Muscle of leg (tissue), 11 donors: ENCODE data around the gene NIPAL3. TPM values are rescaled to one million over a fixed set of nuclear protein-coding genes. Genes with fewer than 3 reads are reported as not detected.

ENCODE experiments used
- DNase-seq: peaks from one replicate; pipeline ENCODE4 v3.0.0; 2013
- H3K27ac ChIP-seq: one replicate; pipeline ENCODE4 v1.5.1; 2013; ENCODE audit warnings: mild to moderate bottlenecking, low read length, control low read depth
- H3K27me3 ChIP-seq: one replicate; pipeline ENCODE4 v1.6.1; 2013; ENCODE audit warnings: low read length; ENCODE audit not compliant: control insufficient read depth, insufficient read depth
- H3K36me3 ChIP-seq: one replicate; pipeline ENCODE4 v1.6.1; 2013; ENCODE audit warnings: low read length; ENCODE audit not compliant: control insufficient read depth, insufficient read depth
- H3K4me1 ChIP-seq: one replicate; pipeline ENCODE4 v1.6.1; 2013; ENCODE audit warnings: low read length; ENCODE audit not compliant: control insufficient read depth, insufficient read depth
- H3K4me3 ChIP-seq: one replicate; pipeline ENCODE4 v1.5.1; 2013; ENCODE audit warnings: low read length, control low read depth
- H3K9me3 ChIP-seq: replicated peaks from 2 replicates; pipeline ENCODE4 v1.6.1; 2013; ENCODE audit warnings: low read depth, low read length; ENCODE audit not compliant: control insufficient read depth
- WGBS: methylation state at CpG from one replicate; pipeline ENCODE4 v1.1.5; 2013; ENCODE audit warnings: missing lambda C conversion rate; ENCODE audit not compliant: insufficient coverage; 5-methylcytosine and 5-hydroxymethylcytosine counted together
- polyA plus RNA-seq, 8 donors: library from polyadenylated mRNA; unstranded; fragments of 120-200 nt; gene quantifications; one replicate each; pipeline versions ENCODE4 v1.2.1 to v1.2.3, GENCODE V29; 2013; ENCODE audit warnings: inconsistent platforms in 1 of 8, low replicate concordance in 1 of 8; ENCODE audit not compliant: insufficient read length in 8 of 8, insufficient read depth in 1 of 8
- total RNA-seq: library from RNA; stranded (reverse); fragments of 120-200 nt; gene quantifications from one replicate; pipeline ENCODE4 v1.2.4, GENCODE V29; 2013

The NIPAL3 gene
- total and polyA plus RNA-seq, 9 donors: 3.2 to 5.9 (median 4.9) TPM

DNA sequence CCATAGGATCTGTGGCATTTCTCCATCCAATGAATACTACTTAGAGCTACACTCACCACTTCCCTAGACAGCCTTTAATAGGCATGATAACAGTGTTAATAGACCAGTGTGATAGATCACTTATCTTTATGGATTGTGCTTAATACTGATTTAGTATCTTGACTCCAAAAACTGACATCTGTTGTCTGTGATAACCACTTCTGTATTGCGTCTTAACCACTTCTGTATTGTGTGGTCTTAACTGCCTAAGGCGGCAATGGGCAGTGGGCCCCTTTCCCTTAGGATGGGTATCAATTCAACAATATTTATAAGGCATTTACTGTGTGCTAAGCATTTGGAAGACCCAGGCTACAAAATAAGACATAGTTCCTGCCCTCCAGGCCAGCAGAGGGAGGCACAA is 55.0 kb downstream of the NIPAL3 start:
- Histone ChIP-seq H3K4me3 (no peak overlapping the region), H3K36me3 (no peaks in the 10 kb centered on the region), H3K27ac (no peak overlapping the region), H3K9me3 (no peaks in the 10 kb centered on the region), H3K4me1 (no peaks in the 10 kb centered on the region), H3K27me3 (no peaks in the 10 kb centered on the region)
- no peak for DNase-seq
- no CpG with 5 or more reads among the region's 2 CpGs for WGBS

GRCh38 chr1:24472527-24473251 is 57.1 kb downstream of the NIPAL3 start:
- Histone ChIP-seq H3K27me3 (no peaks in the 10 kb centered on the region), H3K9me3 (no peaks in the 10 kb centered on the region), H3K36me3 (no peaks in the 10 kb centered on the region), H3K27ac (no peak overlapping the region), H3K4me1 (no peaks in the 10 kb centered on the region), H3K4me3 (no peak overlapping the region)
- 66% methylated on average over 7 of the region's 11 CpGs for WGBS
- no peak for DNase-seq

- Histone ChIP-seq H3K4me1 (no peaks in the 10 kb centered on the region), H3K9me3 (no peaks in the 10 kb centered on the region), H3K27me3 (no peaks in the 10 kb centered on the region), H3K4me3 (no peak overlapping the region), H3K27ac (no peak overlapping the region), H3K36me3 (no peaks in the 10 kb centered on the region)
- DNase-seq: no peak
These were observed 58.6 kb downstream of the NIPAL3 start for GRCh38 chr1:24474193-24474592.

DNA sequence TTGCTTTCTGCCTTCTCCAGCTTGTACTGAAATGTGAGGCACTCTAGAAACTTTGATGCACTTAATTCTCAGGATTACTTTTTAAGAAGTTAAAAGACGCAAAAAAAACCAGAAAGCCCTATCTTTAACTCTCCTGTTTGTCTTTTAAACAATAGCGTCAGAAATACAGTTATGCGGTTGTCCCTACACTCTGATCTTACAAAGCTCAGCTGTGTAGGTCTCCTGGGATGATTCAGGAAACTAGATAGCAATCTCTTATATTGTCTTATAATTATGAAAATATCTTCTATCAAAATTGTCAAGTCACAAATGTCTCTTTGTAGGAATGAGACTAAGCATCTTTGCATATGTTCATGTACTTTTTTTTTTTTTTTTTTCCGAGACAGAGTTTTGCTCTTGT is 60.1 kb downstream of the NIPAL3 start:
- Histone ChIP-seq H3K4me3 (no peak overlapping the region), H3K4me1 (no peaks in the 10 kb centered on the region), H3K27me3 (no peaks in the 10 kb centered on the region), H3K36me3 (no peaks in the 10 kb centered on the region), H3K27ac (no peak overlapping the region), H3K9me3 (no peaks in the 10 kb centered on the region)
- no peak for DNase-seq
- 80% methylated on average over 1 of the region's 4 CpGs for WGBS

DNA sequence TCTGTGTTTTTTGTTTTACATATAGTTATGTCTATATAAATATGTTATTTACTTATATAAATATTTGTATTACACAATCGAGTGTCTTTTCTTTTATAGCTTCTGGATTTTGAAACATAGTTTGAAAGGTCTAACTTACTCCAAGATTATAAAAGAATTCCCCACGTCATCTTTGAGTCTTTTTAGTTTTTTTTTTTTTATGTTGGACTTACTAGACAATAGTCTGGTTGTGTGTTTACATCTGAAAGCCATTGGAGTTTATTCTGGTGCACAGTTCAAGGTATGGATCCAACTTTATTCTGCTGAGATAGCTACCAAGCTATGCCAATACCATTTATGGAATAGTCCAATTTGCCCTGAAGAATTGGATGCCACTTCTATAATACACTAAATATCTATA is 61.0 kb downstream of the NIPAL3 start:
- no peaks in the 10 kb centered on the region for H3K27me3 ChIP-seq
- H3K4me3 ChIP-seq: no peak overlapping the region
- no CpG with 5 or more reads among the region's 2 CpGs for WGBS
- H3K27ac ChIP-seq: no peak overlapping the region
- no peaks in the 10 kb centered on the region for H3K36me3 ChIP-seq
- no peaks in the 10 kb centered on the region for H3K9me3 ChIP-seq
- DNase-seq: no peak
- H3K4me1 ChIP-seq: no peaks in the 10 kb centered on the region

DNA sequence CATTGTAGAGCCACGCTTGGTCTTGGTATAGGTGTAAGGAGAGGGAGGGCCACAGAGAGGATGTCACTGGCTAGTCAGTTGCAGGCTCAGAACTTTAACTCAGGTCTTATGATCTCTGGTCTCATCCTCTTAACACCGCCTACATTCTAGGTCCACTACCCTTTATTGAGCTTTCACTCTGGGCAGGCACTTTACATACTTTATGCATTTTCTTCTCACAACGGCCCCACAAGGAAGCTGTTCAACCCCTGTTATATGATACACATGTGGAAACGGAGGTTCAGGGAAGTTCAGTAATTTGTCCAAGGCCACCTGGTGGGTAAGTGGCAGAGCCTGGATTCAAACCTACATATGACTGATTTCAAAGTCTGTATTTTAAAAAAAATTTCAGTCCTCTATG is 61.7 kb downstream of the NIPAL3 start:
- Histone ChIP-seq H3K4me1 (no peaks in the 10 kb centered on the region), H3K36me3 (no peaks in the 10 kb centered on the region), H3K27me3 (no peaks in the 10 kb centered on the region), H3K9me3 (no peaks in the 10 kb centered on the region), H3K27ac (no peak overlapping the region), H3K4me3 (no peak overlapping the region)
- DNase-seq: no peak
- WGBS: 100% methylated on average over 1 of the region's 4 CpGs

GRCh38 chr1:24481101-24481500 is 65.5 kb downstream of the NIPAL3 start:
- Histone ChIP-seq H3K9me3 (no peaks in the 10 kb centered on the region), H3K27ac (no peak overlapping the region), H3K4me3 (no peak overlapping the region), H3K36me3 (no peaks in the 10 kb centered on the region), H3K27me3 (no peaks in the 10 kb centered on the region), H3K4me1 (no peaks in the 10 kb centered on the region)
- peak; percentile 53 for DNase-seq
- WGBS: 38% methylated on average over 2 of the region's 2 CpGs

GRCh38 chr1:24481843-24482610 is 66.4 kb downstream of the NIPAL3 start:
- Histone ChIP-seq H3K36me3 (no peaks in the 10 kb centered on the region), H3K4me3 (no peak overlapping the region), H3K9me3 (no peaks in the 10 kb centered on the region), H3K27me3 (peaks cover 2% of the 10 kb centered on the region), H3K27ac (no peak overlapping the region), H3K4me1 (no peaks in the 10 kb centered on the region)
- no peak for DNase-seq
- WGBS: 95% methylated on average over 12 of the region's 16 CpGs

GRCh38 chr1:24483441-24483840 is 67.8 kb downstream of the NIPAL3 start:
- Histone ChIP-seq H3K9me3 (no peaks in the 10 kb centered on the region), H3K4me3 (no peak overlapping the region), H3K27me3 (peaks cover 2% of the 10 kb centered on the region), H3K4me1 (no peaks in the 10 kb centered on the region), H3K27ac (no peak overlapping the region), H3K36me3 (no peaks in the 10 kb centered on the region)
- DNase-seq: no peak
- 68% methylated on average over 4 of the region's 5 CpGs for WGBS

DNA sequence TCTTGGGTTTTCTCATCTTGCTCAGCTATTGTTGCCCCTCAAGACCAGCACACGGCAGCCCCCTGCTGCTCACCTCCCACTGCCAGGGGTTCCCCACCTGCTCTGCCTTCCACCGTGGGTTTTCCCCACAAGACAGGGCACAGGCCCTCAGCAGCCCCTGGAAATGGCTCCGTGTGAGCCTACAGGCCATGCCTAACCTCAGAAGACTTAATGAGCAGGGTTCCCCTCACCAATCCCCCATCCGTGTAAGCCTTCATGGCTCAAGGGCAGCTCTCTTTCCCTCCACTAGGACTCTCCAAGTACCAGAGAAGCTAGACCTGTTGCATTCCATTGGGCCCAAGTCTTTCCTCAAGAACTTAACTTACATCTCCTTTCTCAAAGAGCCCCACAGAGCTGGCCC is 68.6 kb downstream of the NIPAL3 start:
- Histone ChIP-seq H3K36me3 (no peaks in the 10 kb centered on the region), H3K4me1 (no peaks in the 10 kb centered on the region)

More for the DNA sequence above, 68.6 kb downstream of the NIPAL3 start:
- Histone ChIP-seq H3K4me3 (no peak overlapping the region), H3K27ac (no peak overlapping the region), H3K9me3 (no peaks in the 10 kb centered on the region), H3K27me3 (peaks cover 2% of the 10 kb centered on the region)
- WGBS: 57% methylated on average over 4 of the region's 4 CpGs
- DNase-seq: no peak
